Transverse colon (tissue), 4 donors: ENCODE data around the gene PACS2. TPM values are rescaled to one million over a fixed set of nuclear protein-coding genes. Genes with fewer than 3 reads are reported as not detected.

ENCODE experiments used
- DNase-seq: peaks from one replicate; pipeline ENCODE4 v3.0.0-alpha.2; 2019
- H3K27ac ChIP-seq, 4 donors: fragments of 200-600 bp; sonication (generic); 2 replicates each; pipeline ENCODE4 v1.5.1; 2016 to 2018; ENCODE audit warnings: inconsistent platforms in 4 of 4
- H3K27me3 ChIP-seq: fragments of 200-600 bp; sonication (generic); 2 replicates; pipeline ENCODE4 v1.5.1; 2017; ENCODE audit warnings: inconsistent platforms
- H3K36me3 ChIP-seq, 4 donors: fragments of 200-600 bp; sonication (generic); 2 replicates each; pipeline ENCODE4 v1.5.1; 2017 to 2019; ENCODE audit warnings: inconsistent platforms in 4 of 4
- H3K4me1 ChIP-seq, 4 donors: fragments of 200-600 bp; sonication (generic); 2 replicates each; pipeline ENCODE4 v1.5.1; 2017 to 2020; ENCODE audit warnings: inconsistent platforms in 4 of 4
- H3K4me3 ChIP-seq, 4 donors: fragments of 200-600 bp; sonication (generic); 1 replicate in 1 of 4; 2 replicates in 3 of 4; pipeline versions ENCODE4 v1.5.1 to v1.6.1; 2017 to 2019; ENCODE audit warnings: inconsistent platforms in 4 of 4
- H3K9me3 ChIP-seq, 2 donors: fragments of 200-600 bp; sonication (generic); 2 replicates each; pipeline ENCODE4 v1.5.1; 2017 to 2019; ENCODE audit warnings: inconsistent platforms in 2 of 2
- CTCF ChIP-seq, 5 experiments: fragments of 200-600 bp in 3 of 5; fragments of 450-650 bp in 2 of 5; sonication (generic) in 3 of 5; IDR thresholded peaks; 1 replicate in 2 of 5; 2 replicates in 3 of 5; pipeline ENCODE4 v1.5.1; 2016 to 2017; ENCODE audit warnings: antibody characterized with exemption in 5 of 5, inconsistent platforms in 3 of 5, mild to moderate bottlenecking in 2 of 5, moderate library complexity in 1 of 5
- EP300 ChIP-seq: sonication (generic); formaldehyde crosslinking; IDR thresholded peaks from one replicate; pipeline ENCODE4 v1.6.1; 2017; ENCODE audit warnings: antibody characterized with exemption, low read depth
- POLR2A ChIP-seq: fragments of 450-650 bp; IDR thresholded peaks from one replicate; pipeline ENCODE4 v1.6.1; 2016; ENCODE audit warnings: antibody characterized with exemption, mild to moderate bottlenecking, moderate library complexity
- POLR2AphosphoS5 ChIP-seq, 3 donors: sonication (generic); formaldehyde crosslinking; IDR thresholded peaks; one replicate each; pipeline ENCODE4 v1.6.1; 2016; ENCODE audit warnings: antibody characterized with exemption in 3 of 3
- WGBS, 2 donors: methylation state at CpG; one replicate each; pipeline ENCODE4 v1.1.5; 2018; ENCODE audit warnings: low coverage in 1 of 2; 5-methylcytosine and 5-hydroxymethylcytosine counted together
- in situ Hi-C, 4 donors: fragments of 200-750 bp; cut with MboI; loops; one replicate each; pipeline versions ENCODE4 v1.15.0 to v1.15.1; 2017; ENCODE audit warnings: low sequenced_read_pairs in 3 of 4, low pct_ligation_motif_present in 1 of 4, low pct_unique_long_range_greater_than_20kb in 1 of 4
- intact Hi-C: fragments of 100-400 bp; cut with DNase I; formaldehyde crosslinking; loops from one replicate; pipeline ENCODE4 v1.15.1; 2023; ENCODE audit warnings: low total_unique reads
- total RNA-seq, 4 donors: library from RNA; depleted of rRNA; stranded (reverse); fragments of >200 nt; gene quantifications; one replicate each; pipeline ENCODE4 v1.1.0, GENCODE V29; 2016

The PACS2 gene
- total RNA-seq, 4 donors from 2014 or later, result 63.0 to 249 (median 135) TPM

- intact Hi-C loops, result no loop called here
- H3K4me1 ChIP-seq, result peaks cover 4 to 12% (median 8%) of the 10 kb centered on the region in 4 donors
- no peak for DNase-seq
- no peak overlapping the region for H3K27ac ChIP-seq
- no peak overlapping the region for H3K4me3 ChIP-seq
- H3K27me3 ChIP-seq, result peaks cover 46% of the 10 kb centered on the region
- H3K9me3 ChIP-seq, result no peaks in the 10 kb centered on the region
- 90% methylated on average over 13 of the region's 13 CpGs; no CpG with 5 or more reads in 1 of the 2 donors for WGBS, 2 donors
- in situ Hi-C loops, result no loop called here
- no peaks in the 10 kb centered on the region for H3K36me3 ChIP-seq
- TF ChIP-seq POLR2A (no peak), POLR2AphosphoS5 (IDR thresholded peaks at IDR 0.05) (no peak), EP300 (no peak), CTCF (IDR thresholded peaks at IDR 0.05) (no peak)
Observed at GRCh38 chr14:105408592-105408991, 94.0 kb downstream of the PACS2 start.

- in situ Hi-C loops, result no loop called here
Observed at GRCh38 chr14:105409364-105409763, 94.8 kb downstream of the PACS2 start.

GRCh38 chr14:105410642-105411016 is 96.1 kb downstream of the PACS2 start:
- no peak overlapping the region for H3K27ac ChIP-seq
- peak overlapping the region in 2 of 4 donors; percentile 30 to 47 for H3K4me3 ChIP-seq
- DNase-seq, result no peak
- TF ChIP-seq CTCF (IDR thresholded peaks at IDR 0.05) (no peak), EP300 (no peak), POLR2AphosphoS5 (IDR thresholded peaks at IDR 0.05) (no peak)
- H3K4me1 ChIP-seq, result peaks cover 9 to 23% (median 14%) of the 10 kb centered on the region in 4 donors
- intact Hi-C loops (no loop called here), in situ Hi-C loops (no loop called here)
- H3K9me3 ChIP-seq, result no peaks in the 10 kb centered on the region
- H3K27me3 ChIP-seq, result peaks cover 51% of the 10 kb centered on the region
- WGBS, 2 donors, result 33% methylated on average over 5 of the region's 5 CpGs; no CpG with 5 or more reads in 1 of the 2 donors
- no peaks in the 10 kb centered on the region for H3K36me3 ChIP-seq

More at GRCh38 chr14:105409364-105409763, 94.8 kb downstream of the PACS2 start:
- H3K4me3 ChIP-seq, result no peak overlapping the region
- no peak overlapping the region for H3K27ac ChIP-seq
- TF ChIP-seq POLR2A, result no peak
- TF ChIP-seq CTCF (IDR thresholded peaks at IDR 0.05), result no peak
- TF ChIP-seq POLR2AphosphoS5 (IDR thresholded peaks at IDR 0.05), result no peak
- TF ChIP-seq EP300, result no peak
- H3K4me1 ChIP-seq, result peaks cover 5 to 12% (median 8%) of the 10 kb centered on the region in 4 donors
- WGBS, 2 donors, result 97% methylated on average over 3 of the region's 3 CpGs; no CpG with 5 or more reads in 1 of the 2 donors
- H3K9me3 ChIP-seq, result no peaks in the 10 kb centered on the region
- DNase-seq, result no peak
- H3K27me3 ChIP-seq, result peaks cover 51% of the 10 kb centered on the region
- intact Hi-C loops, result no loop called here
- H3K36me3 ChIP-seq, result no peaks in the 10 kb centered on the region

- no peaks in the 10 kb centered on the region for H3K36me3 ChIP-seq
- H3K4me3 ChIP-seq, result peak overlapping the region in 3 of 4 donors; percentile 11 to 47 (median 30)
- H3K9me3 ChIP-seq, result no peaks in the 10 kb centered on the region
- intact Hi-C loops, result no loop called here
- H3K4me1 ChIP-seq, result peaks cover 9 to 23% (median 15%) of the 10 kb centered on the region in 4 donors
- no peak for TF ChIP-seq CTCF (IDR thresholded peaks at IDR 0.05)
- TF ChIP-seq EP300, result no peak
- no peak for TF ChIP-seq POLR2AphosphoS5 (IDR thresholded peaks at IDR 0.05)
- TF ChIP-seq POLR2A, result no peak
- 9% methylated on average over 52 of the region's 86 CpGs; no CpG with 5 or more reads in 1 of the 2 donors for WGBS, 2 donors
- peaks cover 51% of the 10 kb centered on the region for H3K27me3 ChIP-seq
- H3K27ac ChIP-seq, result no peak overlapping the region
- peak; percentile 48 for DNase-seq
- in situ Hi-C loops, result no loop called here
Observed at GRCh38 chr14:105411017-105411941, 96.7 kb downstream of the PACS2 start.
